NCI-H2196 (cell line): ENCODE results near the gene ST3GAL5.
"Not testable (repeated sequence)": the region's sequence is repeated elsewhere in the genome, so short reads cannot be mapped to it uniquely, and the experiment has no call there.

Source experiments
- DNase-seq: peaks from one replicate; lab custom pipeline; 2025; ENCODE audit not compliant: unreplicated experiment; lab: John Stamatoyannopoulos, UW

The ST3GAL5 gene

DNA sequence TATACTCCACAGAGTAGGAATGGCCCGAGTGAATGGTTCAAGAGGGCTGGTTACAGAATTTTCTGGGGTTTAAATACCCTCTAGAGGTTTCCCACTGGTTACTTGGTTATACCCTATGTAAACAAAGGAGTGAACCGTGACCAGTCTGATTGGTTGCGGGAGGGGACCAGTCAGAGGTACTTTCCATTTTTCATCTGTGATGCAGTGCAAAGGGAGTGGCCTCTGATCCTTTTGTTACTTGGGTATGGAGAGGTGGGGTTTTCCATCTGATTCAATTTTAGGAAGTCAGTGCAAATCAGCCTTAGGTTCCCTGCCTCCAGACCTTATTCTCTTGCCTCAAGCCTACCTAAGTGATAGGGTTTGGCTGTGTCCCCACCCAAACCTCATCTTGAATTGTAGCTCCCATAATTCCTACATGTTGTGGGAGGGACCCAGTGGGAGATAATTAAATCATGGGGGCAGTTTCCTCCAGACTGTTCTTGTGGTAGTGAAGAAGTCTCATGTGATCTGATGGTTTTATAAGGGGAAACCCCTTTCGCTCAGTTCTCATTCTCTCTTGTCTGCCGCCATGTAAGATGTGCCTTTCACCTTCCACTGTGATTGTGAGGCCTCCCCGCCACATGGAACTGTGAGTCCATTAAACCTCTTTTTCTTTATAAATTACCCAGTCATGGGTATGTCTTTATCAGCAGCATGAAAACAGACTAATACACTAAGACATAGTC, 5.9 kb upstream of the ST3GAL5 start:
- not testable (repeated sequence) for DNase-seq

DNA sequence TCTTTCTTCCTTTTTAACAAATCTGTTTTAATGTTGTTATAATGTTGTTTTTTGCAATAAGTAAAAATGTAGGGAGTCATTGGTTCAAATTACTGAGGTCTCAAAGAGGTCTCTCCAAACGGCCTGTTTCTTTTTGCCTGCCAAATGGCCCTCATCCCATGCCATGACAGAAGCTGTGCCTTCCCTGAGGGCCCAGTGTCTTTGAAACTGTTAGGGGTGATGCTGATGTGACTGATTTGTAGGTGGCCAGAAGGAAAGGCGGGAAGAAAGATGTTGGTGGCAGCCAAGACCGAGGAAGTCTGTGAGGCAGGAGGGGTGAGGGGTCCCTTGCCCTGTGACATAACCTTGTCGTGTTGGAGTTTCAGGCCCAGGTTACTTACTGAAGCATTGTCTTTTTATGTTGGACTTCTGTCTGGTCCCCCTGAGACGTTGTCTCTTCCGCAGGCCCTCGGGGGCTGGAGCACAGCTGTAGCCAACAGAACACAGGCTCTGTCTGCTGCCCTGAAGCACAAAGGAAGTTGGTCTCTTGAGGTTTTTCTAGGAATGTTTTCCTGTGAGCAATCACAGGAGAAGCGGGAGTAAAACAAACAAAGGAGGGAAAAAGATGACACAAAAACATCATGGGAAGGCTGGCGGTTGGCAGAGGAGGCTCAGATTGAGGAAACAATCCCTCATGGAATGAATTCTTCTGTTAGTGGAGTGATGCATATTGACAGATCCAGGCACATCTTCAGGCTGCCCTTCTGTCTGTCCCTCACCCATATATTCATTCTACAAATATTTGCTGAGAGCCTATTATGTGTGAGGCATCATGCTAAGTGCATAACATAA, 4.9 kb upstream of the ST3GAL5 start:
- no peak for DNase-seq

DNA sequence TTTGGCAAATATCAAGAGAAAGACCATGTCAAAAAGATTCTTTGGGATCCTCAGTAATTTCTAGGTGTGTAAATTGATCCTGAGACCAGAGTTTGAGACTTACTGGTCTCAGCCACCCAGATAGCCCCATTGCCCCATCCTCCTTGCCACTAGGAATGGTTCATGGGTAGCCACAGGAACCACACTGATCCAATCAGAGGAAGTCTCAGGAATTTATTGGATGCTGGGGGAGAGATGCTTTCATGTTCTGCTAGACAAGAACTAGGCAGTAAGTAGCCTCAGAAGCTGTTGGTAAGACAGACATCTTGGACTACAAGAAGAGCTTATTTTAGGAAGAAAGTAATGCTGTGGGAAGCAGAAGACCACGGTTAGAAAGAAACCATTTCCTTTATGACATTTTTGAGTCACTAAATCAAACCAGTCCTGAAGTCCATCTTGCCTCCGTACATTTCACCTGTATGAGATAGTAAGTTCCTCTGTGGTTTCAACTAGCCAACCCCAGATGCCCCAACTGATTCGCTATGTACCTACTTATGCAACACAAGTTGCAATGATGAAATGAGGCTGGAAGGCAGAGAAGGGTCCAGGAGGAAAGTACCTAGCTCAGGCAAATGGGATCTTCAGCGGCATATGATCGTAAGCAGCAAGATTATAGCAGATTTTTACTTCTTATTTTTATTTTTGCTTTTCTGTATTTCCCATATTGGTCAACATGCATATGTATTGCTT, 3.6 kb upstream of the ST3GAL5 start:
- no peak for DNase-seq

DNA sequence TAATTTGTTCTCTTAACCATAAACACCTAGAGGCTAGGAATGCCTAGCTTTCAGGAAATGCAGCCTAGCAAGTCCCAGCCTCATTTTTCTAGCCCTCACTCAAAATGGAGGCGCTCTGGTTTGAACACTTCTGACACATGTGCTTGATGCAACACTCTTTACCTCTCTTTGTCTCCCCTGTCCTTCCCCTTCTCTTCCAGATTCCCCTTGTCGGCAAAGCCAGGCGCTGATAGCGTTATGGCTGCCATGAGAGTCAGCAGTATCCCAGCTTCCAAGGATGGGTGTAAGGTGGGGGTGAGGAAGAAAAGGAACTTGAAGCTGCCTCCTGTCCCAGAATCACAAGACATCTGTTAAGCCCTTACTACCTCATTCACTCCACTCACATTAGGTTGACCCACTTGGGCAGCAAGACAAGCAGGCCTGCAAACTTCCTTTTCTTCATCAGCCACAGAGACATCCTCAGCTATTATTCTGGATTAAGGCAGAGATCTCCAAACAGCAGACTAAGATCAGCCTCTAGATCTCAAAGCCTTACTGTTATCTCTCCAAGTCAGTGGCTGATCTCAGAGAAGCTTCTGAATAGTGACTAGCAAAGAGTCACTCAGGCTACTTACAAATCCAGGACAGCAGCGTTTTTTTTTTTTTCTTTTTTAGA, 1.9 kb upstream of the ST3GAL5 start:
- no peak for DNase-seq

DNA sequence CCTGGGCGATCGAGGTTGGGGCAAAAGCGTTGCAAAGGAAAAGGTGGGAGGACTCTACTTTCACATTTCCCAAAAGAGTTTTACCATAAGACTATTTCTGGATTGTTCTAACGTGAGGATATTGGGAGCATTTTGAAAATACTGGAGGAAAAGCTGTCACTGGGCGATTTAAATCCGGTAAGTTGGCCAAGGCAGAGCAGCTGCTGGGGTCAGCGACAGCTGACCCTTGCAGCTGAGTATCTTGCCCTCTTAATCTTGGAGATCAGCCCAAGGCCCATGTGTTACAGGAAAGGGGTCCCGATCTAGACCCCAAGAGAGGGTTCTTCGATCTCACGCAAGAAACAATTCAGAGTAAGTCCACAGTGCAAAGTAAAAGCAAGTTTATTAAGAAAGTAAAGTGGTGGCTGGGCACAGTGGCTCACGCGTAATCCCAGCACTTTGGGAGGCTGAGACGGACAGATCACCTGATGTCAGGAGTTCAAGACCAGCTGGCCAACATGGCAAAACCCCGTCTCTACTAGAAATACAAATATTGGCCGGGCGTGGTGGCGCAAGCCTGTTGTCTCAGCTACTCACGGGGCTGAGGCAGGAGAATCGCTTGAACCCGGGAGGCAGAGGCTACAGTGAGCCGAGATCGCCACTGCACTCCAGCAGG, 964 bp upstream of the ST3GAL5 start:
- no peak for DNase-seq

DNA sequence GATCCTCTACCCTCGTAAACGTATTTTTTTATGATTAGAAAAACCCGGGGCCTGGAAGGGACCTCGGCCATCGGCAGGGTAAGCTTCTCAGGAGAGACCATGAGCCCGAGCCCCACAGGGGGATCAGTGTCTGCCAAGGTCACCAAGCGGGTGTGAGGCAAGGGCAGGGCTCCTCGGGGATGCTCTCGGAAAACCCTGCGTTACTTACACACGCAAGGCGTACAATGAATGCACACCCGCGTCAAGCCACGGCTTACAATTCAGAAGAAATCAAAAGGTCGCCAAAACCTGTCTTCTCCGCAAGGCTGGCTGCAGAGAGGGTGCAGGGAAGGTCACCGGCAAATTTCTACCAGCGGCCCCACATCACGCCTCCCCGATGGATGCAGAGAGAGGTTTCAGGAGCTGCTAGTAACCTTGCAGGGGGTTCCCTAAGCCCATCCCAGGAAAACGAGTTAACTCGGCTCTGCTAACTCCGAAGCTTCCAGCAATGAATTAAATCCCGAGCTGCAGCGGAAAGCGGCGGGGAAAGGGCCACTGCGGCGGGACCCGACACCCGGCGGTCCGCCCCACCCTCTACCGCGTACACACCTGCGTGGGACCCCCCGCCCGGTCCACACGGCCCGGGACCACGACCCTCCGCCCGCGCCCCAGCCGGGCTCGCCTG, 638 bp downstream of the ST3GAL5 start:
- no peak for DNase-seq

DNA sequence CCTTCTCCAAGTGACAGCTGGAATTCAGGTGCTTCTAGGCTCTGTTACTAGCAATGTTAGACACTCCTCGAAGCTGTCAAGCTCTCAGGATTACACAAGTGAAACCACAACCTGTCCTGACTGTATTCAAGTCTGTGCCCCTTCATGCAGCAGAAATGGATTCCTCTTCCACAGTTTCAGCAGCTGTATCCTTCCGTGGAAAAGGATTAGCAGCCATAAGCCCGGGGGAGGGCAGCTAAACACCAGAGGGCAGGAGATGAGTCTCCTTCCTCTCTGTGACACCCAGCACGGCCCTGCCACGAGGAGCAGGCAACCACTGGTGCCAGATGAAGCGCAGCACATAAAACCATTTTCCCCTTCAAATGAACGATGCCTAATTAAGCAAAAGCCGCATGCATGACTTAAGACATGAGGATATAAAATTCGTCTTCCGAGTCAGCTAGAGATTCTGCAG, 1.2 kb downstream of the ST3GAL5 start:
- no peak for DNase-seq

DNA sequence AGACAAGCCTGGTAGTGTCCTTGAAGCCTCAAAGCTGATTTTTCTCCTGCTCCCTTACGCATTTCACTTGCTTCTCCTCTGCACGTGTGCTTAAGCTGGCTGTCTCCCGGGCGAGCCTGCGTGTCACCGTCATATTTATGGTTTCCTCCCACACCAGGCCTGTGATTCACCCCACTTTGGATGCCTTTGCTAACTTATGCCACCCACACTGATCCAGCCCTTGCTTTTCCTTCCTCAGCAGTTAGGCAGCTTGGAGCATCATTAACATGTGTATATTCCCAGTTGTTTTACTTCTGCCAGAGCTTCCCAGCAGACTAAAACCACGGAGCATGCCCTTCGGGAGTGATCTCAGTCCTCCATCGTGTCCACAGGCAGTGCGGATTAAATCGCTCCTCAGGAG, 2.2 kb downstream of the ST3GAL5 start:
- no peak for DNase-seq

DNA sequence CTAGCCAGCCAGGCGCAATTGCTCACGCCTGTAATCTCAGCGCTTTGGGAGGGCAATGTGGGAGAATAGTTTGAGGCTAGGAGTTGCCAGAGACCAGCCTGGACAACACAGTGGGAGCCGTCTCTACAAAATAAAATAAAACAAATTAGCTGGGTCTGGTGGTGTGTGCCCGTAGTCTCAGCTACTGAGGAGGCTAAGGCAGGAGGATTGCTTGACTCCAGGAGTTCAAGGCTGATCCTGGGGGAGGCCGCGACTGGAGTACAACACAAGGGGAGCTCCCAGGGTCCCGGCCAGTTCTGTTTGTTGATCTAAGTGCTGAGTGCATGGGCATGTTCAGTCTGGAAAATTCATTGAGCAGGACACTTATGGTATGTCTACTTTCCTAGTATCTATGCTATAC, 2.6 kb downstream of the ST3GAL5 start:
- no peak for DNase-seq

DNA sequence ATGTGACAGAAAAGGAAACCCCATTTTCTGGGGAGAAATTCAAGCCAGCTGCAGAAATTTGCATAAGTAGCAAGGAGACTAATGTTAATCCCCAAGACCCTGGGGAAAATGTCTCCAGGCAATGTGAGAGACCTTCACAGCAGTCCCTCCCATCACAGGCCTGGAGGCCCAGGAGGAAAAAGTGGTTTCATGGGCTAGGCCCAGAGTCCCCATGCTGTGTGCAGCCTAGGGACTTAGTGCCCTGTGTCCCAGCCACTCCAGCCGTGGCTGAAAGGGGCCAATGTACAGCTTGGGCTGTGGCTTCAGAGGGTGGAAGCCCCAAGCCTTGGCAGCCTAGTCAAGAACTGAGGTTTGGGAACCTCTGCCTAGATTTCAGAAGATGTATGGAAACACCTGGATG, 7.0 kb downstream of the ST3GAL5 start:
- DNase-seq: not testable (repeated sequence)

DNA sequence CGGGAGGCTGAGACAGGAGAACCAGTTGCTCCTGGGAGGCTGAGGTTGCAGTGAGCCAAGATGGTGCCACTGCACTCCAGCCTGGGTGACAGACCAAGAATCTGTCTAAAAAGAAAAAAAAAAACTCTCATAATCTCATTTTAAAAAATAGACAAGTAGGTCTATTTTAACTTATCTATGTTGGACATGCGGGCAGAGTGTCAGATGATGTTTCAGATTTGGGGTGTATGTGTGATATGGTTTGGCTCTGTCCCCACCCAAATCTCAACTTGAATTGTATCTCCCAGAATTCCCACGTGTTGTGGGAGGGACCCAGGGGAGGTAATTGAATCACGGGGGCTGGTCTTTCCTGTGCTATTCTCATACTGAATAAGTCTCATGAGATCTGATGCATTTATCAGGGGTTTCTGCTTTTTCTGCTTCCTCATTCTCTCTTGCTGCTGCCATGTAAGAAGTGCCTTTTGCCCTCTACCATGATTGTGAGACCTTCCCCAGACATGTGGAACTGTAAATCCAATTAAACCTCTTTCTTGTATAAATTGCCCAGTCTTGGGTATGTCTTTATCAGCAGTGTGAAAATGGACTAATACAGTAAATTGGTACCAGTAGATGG, 8.0 kb downstream of the ST3GAL5 start:
- not testable (repeated sequence) for DNase-seq

DNA sequence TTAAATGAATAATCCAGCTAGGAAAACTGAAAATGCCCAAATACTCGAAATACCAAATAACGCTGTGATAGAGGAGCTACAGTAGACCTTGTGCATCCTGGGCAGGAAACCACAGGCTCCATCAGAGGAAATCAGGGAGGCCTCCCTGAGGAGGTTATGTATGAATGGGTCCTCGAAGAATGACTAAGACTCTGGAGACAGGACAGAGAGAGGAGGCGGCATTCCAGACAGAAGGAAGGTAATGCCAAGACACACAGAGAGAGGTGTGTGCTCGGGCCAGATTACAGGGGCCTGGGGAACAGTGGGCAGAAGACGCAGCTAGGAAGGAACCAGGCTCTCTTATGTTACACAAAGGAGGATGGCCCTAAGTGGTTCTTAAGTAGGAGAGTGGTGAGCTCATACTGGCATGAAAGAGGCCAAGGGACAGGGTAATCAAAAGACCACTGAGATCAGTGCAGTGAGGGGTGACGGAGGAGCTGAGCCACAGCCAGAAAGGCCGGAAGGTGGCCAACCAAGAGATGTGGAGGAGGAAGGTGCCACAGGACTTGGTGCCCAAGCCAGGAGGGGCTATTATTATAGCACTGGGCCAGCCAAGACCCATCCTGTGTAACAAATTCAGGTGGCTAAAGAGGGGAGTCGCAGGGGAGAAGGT, 9.9 kb downstream of the ST3GAL5 start:
- no peak for DNase-seq

DNA sequence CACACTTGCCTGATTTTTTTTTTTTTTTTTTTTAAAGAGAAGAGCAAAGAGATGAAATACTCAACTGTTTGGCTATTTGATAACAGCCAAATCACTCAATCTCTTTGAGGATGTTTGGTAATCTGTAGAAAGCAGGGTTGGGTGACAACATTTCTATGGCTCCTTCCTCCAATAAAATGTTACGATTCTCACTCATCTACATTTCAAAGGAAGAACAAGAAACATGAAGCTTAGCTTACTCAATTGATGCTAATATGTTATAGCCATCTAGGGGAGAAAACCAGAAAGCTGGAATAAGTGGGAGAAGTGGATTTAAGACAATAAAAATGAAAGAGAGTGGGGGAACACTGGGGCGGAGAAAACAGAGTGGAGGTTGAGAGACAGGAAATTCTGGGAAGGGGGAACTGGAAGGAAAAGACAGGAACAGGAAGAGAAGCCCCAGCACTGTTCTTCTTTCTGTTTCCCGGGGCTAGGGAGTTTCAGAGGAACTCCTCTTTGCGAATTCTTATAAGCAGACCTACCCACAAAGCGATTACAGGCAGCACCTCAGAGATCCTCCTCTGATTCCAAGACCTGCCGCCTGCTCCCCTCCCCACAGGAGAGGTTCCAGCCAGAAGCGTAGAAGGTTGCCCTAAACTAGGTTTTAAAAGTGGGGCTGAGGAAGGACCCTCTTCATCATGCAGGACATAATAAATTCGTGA, 13.3 kb downstream of the ST3GAL5 start:
- DNase-seq: no peak

DNA sequence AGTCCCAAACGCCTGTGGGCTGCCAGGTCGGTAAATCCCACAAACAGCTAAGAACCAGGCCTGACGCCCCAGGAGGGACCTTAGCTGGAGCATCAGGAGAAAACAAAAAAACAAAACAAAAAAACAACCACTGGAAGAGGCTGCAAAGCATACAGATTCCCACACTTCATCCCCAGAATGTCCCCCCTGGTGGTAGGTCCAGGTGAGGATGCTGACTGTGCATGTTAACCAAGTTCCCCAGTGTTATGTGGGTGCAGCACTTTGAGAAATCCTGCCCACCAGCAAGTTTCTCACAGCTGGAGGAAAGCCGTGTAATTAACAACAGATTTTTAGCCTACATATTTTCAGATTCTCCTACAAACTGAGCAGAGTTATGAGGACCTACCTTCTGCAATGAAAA, 15.1 kb downstream of the ST3GAL5 start:
- DNase-seq: no peak

DNA sequence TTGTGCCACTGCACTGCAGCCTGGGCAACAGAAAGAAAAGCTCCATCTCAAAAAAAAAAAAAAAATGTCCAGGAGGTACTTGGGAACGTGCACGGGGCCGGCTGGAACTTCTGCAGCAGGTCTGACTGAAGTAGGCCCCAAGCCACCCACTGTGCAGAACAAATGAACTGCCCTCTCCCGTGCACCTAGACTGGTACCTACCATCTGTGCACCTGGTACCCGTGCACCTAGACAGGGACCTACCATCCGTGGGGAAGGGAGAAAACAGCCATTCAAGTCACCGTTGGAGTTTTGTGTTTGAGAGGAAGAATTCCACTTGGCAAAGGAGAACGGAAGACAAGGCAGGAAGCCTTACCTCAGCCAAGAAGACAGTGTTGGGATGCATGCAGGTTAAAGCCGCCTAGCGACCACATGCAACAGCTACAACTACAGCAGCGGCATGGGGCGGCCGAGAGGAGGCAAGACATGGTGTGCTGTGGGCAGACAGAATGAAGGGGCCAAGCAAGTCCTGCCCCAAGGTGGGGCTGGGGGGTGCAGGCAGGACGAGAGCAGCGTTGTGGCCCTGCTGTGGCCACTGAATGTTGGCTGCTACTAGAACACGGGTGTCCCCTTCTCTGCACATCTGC, 16.1 kb downstream of the ST3GAL5 start:
- DNase-seq: no peak

DNA sequence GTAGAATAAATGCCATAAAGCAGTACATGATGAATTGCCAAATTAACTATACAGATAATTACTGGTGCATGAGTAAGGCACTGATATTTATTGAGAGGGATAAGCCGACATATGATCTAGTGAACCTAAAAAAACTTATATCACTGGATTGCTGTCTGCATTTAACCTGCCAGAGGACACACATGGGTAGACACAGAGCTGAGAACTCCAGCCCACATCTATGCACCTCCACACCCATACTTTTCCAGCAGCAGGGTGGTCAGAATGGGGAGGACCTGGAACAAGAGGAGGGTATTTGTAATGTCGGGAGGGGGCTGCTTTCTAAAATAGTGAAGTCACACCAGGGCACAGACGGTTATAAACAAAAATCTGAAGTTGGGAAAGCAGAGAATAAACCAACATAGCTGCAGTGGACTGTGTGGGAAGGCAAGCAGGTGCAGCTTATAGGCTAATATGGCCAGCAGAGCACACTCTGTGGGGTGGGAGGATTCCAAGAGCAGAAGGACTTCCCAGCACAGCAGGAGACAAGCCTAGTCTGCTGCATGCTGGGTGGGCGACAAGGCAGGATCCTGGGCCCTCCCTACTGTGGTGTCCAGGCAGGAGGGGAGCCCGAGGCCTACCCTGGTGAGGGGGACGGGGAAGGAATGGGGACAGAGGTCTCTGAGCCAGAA, 17.2 kb downstream of the ST3GAL5 start:
- no peak for DNase-seq

DNA sequence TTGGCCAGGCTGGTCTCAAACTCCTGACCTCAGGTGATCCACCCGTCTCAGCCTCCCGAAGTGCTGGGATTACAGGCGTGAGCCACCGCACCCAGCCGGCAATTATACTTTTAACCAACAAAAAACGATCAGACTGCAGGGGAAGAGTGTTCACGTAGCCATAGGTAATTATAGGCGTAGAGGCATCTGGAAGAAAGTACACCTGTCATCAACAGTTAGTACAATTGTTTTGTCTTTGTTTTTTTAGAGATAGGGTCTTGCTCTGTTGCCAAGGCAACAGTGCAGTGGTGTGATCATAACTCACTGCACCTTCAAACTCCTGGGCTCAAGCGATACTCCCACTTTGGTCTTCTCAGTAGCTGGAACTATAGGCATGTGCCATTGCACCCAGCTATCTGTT, 20.0 kb downstream of the ST3GAL5 start:
- DNase-seq: no peak
